H1 (cell line): Measurements from ENCODE around the gene CTSH. TPM values are rescaled to one million over a fixed set of nuclear protein-coding genes. Genes with fewer than 3 reads are reported as not detected.

Source experiments
- BACH1 ChIP-seq: IDR thresholded peaks from 2 replicates; pipeline ENCODE4 v1.6.1; 2012; ENCODE audit warnings: low read length, improper control_type of control experiment
- BRCA1 ChIP-seq: IDR thresholded peaks from 2 replicates; pipeline ENCODE4 v1.6.1; 2012; ENCODE audit warnings: low read depth, low read length, improper control_type of control experiment
- CEBPB ChIP-seq: IDR thresholded peaks from 2 replicates; pipeline ENCODE4 v1.6.1; 2012; ENCODE audit warnings: low read depth, low read length
- CHD1 ChIP-seq: IDR thresholded peaks from 2 replicates; pipeline ENCODE4 v1.6.1; 2012; ENCODE audit warnings: low read depth, low read length, improper control_type of control experiment
- CHD2 ChIP-seq: IDR thresholded peaks from 2 replicates; pipeline ENCODE4 v1.6.1; 2012; ENCODE audit warnings: low read length, improper control_type of control experiment
- CREB1 ChIP-seq: IDR thresholded peaks from 2 replicates; pipeline ENCODE4 v1.6.1; 2012; ENCODE audit warnings: inconsistent platforms
- GTF2F1 ChIP-seq: IDR thresholded peaks from 2 replicates; pipeline ENCODE4 v1.6.1; 2012; ENCODE audit warnings: low read depth, low read length, improper control_type of control experiment, borderline replicate concordance
- HDAC2 ChIP-seq, 2 experiments: fragments of 300-600 bp in 1 of 2; sonication (generic) in 1 of 2; IDR thresholded peaks; 2 replicates each; pipeline ENCODE4 v1.6.1; 2011 to 2012; ENCODE audit warnings: low read depth in 2 of 2, low read length in 2 of 2, mild to moderate bottlenecking in 2 of 2, moderate library complexity in 2 of 2, borderline replicate concordance in 1 of 2, inconsistent platforms in 1 of 2
- HDAC6 ChIP-seq: IDR thresholded peaks from one replicate; pipeline ENCODE4 v1.7.1; 2012; ENCODE audit warnings: low read depth, mild to moderate bottlenecking, inconsistent platforms, low read length, moderate library complexity
- JUND ChIP-seq: IDR thresholded peaks from 2 replicates; pipeline ENCODE4 v1.6.1; 2011; ENCODE audit warnings: mild to moderate bottlenecking, improper control_type of control experiment, low read length
- KDM1A ChIP-seq: fragments of 200-600, 300-600 bp; sonication (generic); IDR thresholded peaks from 2 replicates; pipeline ENCODE4 v1.7.1; 2016; ENCODE audit warnings: mild to moderate bottlenecking, low read length, borderline replicate concordance
- KDM4A ChIP-seq: IDR thresholded peaks from one replicate; pipeline ENCODE4 v1.7.1; 2012; ENCODE audit warnings: low read depth, mild to moderate bottlenecking, moderate library complexity, low read length, inconsistent platforms; ENCODE audit not compliant: severe bottlenecking
- MAFK ChIP-seq: IDR thresholded peaks from 2 replicates; pipeline ENCODE4 v1.6.1; 2012; ENCODE audit warnings: low read depth, mild to moderate bottlenecking, improper control_type of control experiment, low read length
- POU5F1 ChIP-seq: IDR thresholded peaks from 2 replicates; pipeline ENCODE4 v1.6.1; 2011; ENCODE audit warnings: low read depth, mild to moderate bottlenecking, low read length, moderate library complexity
- RFX5 ChIP-seq: IDR thresholded peaks from 2 replicates; pipeline ENCODE4 v1.6.1; 2011; ENCODE audit warnings: low read depth, low read length, improper control_type of control experiment, borderline replicate concordance
- SP2 ChIP-seq: IDR thresholded peaks from 2 replicates; pipeline ENCODE4 v1.6.1; 2012; ENCODE audit warnings: mild to moderate bottlenecking, low read length, inconsistent platforms
- SP4 ChIP-seq: IDR thresholded peaks from 2 replicates; pipeline ENCODE4 v1.6.1; 2012; ENCODE audit warnings: low read length, inconsistent platforms
- SUZ12 ChIP-seq: fragments of 200-600 bp; sonication (generic); IDR thresholded peaks from 2 replicates; pipeline ENCODE4 v1.6.1; 2012; ENCODE audit warnings: mild to moderate bottlenecking, inconsistent platforms, low read length, moderate library complexity, mixed read lengths
- TBP ChIP-seq: IDR thresholded peaks from 2 replicates; pipeline ENCODE4 v1.6.1; 2011; ENCODE audit warnings: low read depth, low read length, improper control_type of control experiment
- YY1 ChIP-seq: IDR thresholded peaks from 2 replicates; pipeline ENCODE4 v1.6.1; 2011; ENCODE audit warnings: low read depth, mild to moderate bottlenecking, low read length
- polyA plus RNA-seq, 7 experiments: library from polyadenylated mRNA; depleted of rRNA in 3 of 7; stranded (reverse) in 5 of 7; unstranded in 2 of 7; fragments of >200 nt in 5 of 7; fragments of 200-250 nt in 2 of 7; gene quantifications; 1 replicate in 5 of 7; 2 replicates in 1 of 7; 4 replicates in 1 of 7; pipeline versions ENCODE4 v1.2.1 to v1.2.3, GENCODE V29; 2011 to 2013; ENCODE audit warnings: missing spikeins in 2 of 7, mixed read lengths in 2 of 7
- total RNA-seq: library from RNA; stranded (reverse); fragmentation: NEBNext Ultra II Directional; extraction: Animal tissue kit (Norgen Biotek cat#: 25700); gene quantifications from 2 replicates; pipeline ENCODE4 v1.2.1, GENCODE V29; 2021
- TF ChIP-seq, protein P1 (sequence below): IDR thresholded peaks from 2 replicates; pipeline ENCODE4 v1.6.1; 2011; ENCODE audit warnings: low read depth, mild to moderate bottlenecking, low read length; ENCODE audit not compliant: insufficient read depth
- TF ChIP-seq, protein P2 (sequence below): IDR thresholded peaks from 2 replicates; pipeline ENCODE4 v1.6.1; 2012; ENCODE audit warnings: low read length, inconsistent platforms
- TF ChIP-seq, protein P3 (sequence below): IDR thresholded peaks from 2 replicates; pipeline ENCODE4 v1.6.1; 2012; ENCODE audit warnings: inconsistent platforms

CTSH gene
- total and polyA plus RNA-seq, 2 of the 8 experiments (the other 6 are each of a cell fraction or from before 2014, with no cell fraction given) = 34.0 to 36.8 TPM

DNA sequence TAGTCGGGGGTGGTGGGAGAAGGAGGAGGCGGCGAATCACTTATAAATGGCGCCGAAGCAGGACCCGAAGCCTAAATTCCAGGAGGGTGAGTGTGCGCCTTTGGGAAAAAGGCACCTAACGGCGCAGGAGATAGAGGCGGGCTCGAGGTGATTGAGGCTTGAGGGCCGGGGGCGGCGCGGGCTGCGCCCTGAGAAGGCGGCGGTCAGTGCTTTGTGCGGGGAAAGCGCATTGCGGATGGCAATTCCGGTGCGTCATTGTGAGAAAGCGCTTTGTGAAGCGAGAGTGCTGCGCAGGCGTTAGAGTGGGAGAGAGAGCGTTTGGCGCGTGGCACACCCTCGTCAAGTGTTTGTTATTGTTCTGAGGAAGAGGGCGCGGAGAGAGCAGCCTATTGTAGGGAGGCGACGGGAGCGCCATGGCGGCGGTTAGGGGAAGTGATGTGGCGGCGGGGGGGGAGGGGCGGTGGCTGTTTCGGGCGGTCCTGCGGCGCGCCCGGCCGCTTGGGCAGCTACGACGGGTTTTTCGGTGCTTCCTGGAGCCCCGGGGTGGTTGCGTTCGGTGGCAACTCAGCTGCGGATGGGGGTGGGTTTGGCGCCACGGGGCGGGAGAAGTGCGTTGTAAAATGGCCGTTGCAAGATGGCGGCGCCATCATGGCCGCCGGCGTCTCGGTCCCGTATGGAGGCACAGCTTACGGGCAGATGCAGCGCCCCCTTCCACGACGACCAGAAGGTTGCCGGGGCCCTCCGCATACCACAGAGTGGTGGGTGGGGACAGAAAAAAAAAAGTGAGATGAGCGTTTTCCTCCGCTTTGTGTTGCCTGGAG, 71.7 kb downstream of the CTSH start (continued):
- TF ChIP-seq HDAC2 (IDR thresholded peaks at IDR 0.05; ENCODE audit: borderline replicate concordance in 1 of 2, low read depth in 2 of 2, low read length in 2 of 2) (no peak), SUZ12 (no peak), TBP (peak; percentile 81), CHD2 (no peak), SP4 (no peak), YY1 (peak; percentile 100), KDM1A (no peak), SP2 (no peak), HDAC6 (no peak), POU5F1 (no peak), GTF2F1 (peak; percentile 25; the same call in 1 of the 2 replicates), JUND (no peak), BRCA1 (no peak), BACH1 (0 out of 2 replicates have a peak, but pooled peaks have one; percentile 11), RFX5 (no peak; the same call in 1 of the 2 replicates), KDM4A (peak; percentile 56), CEBPB (no peak), CREB1 (peak; percentile 70), MAFK (no peak), CHD1 (peak; percentile 61; the same call in 1 of the 2 replicates)
- TF ChIP-seq, protein P1, sequence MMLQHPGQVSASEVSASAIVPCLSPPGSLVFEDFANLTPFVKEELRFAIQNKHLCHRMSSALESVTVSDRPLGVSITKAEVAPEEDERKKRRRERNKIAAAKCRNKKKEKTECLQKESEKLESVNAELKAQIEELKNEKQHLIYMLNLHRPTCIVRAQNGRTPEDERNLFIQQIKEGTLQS = no peak
- TF ChIP-seq, protein P2, sequence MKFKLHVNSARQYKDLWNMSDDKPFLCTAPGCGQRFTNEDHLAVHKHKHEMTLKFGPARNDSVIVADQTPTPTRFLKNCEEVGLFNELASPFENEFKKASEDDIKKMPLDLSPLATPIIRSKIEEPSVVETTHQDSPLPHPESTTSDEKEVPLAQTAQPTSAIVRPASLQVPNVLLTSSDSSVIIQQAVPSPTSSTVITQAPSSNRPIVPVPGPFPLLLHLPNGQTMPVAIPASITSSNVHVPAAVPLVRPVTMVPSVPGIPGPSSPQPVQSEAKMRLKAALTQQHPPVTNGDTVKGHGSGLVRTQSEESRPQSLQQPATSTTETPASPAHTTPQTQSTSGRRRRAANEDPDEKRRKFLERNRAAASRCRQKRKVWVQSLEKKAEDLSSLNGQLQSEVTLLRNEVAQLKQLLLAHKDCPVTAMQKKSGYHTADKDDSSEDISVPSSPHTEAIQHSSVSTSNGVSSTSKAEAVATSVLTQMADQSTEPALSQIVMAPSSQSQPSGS = peak; percentile 31; the same call in 1 of the 2 replicates
- TF ChIP-seq, protein P3, sequence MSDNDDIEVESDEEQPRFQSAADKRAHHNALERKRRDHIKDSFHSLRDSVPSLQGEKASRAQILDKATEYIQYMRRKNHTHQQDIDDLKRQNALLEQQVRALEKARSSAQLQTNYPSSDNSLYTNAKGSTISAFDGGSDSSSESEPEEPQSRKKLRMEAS = peak; percentile 72
